ENCODE data around the gene RYR2.

The RYR2 gene

GRCh38 chr1:237740846-237741245 lies 698.9 kb downstream of the RYR2 start:
- Histone ChIP-seq H3K36me3 (replicated peaks; ENCODE audit: low read depth, low read length) (no peaks in the 10 kb centered on the region), H3K27ac (ENCODE audit: low read length) (no peak overlapping the region), H3K4me1 (ENCODE audit: low read length) (peaks cover 15% of the 10 kb centered on the region), H2AFZ (ENCODE audit: low read depth, low read length) (no peak overlapping the region), H3K27me3 (ENCODE audit: low read depth, low read length) (no peaks in the 10 kb centered on the region), H3K9me3 (ENCODE audit: insufficient read depth, low read length) (no peaks in the 10 kb centered on the region), H3K4me2 (ENCODE audit: low read length) (no peak overlapping the region), H3K79me2 (ENCODE audit: low read length) (no peaks in the 10 kb centered on the region), H3K4me3 (ENCODE audit: low read length) (no peak overlapping the region), H3K9ac (ENCODE audit: low read length) (no peak overlapping the region), H4K20me1 (ENCODE audit: insufficient read depth, low read length) (no peaks in the 10 kb centered on the region)
- no peak for TF ChIP-seq EZH2phosphoT487 (IDR thresholded peaks at IDR 0.05; ENCODE audit: low read depth)
- TF ChIP-seq CTCF (IDR thresholded peaks at IDR 0.05; ENCODE audit: low read depth, low read length) = no peak

- no peak overlapping the region for H3K4me2 ChIP-seq (ENCODE audit: low read length)
- H3K9me3 ChIP-seq (ENCODE audit: insufficient read depth, low read length) = no peaks in the 10 kb centered on the region
- no peaks in the 10 kb centered on the region for H3K79me2 ChIP-seq (ENCODE audit: low read length)
- H2AFZ ChIP-seq (ENCODE audit: low read depth, low read length) = no peak overlapping the region
- TF ChIP-seq EZH2phosphoT487 (IDR thresholded peaks at IDR 0.05; ENCODE audit: low read depth) = no peak
- no peaks in the 10 kb centered on the region for H3K36me3 ChIP-seq (replicated peaks; ENCODE audit: low read depth, low read length)
- no peaks in the 10 kb centered on the region for H3K27me3 ChIP-seq (ENCODE audit: low read depth, low read length)
- no peaks in the 10 kb centered on the region for H3K4me1 ChIP-seq (ENCODE audit: low read length)
- H3K27ac ChIP-seq (ENCODE audit: low read length) = no peak overlapping the region
- H4K20me1 ChIP-seq (ENCODE audit: insufficient read depth, low read length) = no peaks in the 10 kb centered on the region
- no peak overlapping the region for H3K4me3 ChIP-seq (ENCODE audit: low read length)
- H3K9ac ChIP-seq (ENCODE audit: low read length) = no peak overlapping the region
Observed at GRCh38 chr1:237745545-237745944, 703.6 kb downstream of the RYR2 start.

GRCh38 chr1:237748171-237748960 lies 706.4 kb downstream of the RYR2 start:
- Histone ChIP-seq H3K4me3 (ENCODE audit: low read length) (no peak overlapping the region), H3K36me3 (replicated peaks; ENCODE audit: low read depth, low read length) (no peaks in the 10 kb centered on the region), H2AFZ (ENCODE audit: low read depth, low read length) (no peak overlapping the region), H3K27ac (ENCODE audit: low read length) (no peak overlapping the region), H4K20me1 (ENCODE audit: insufficient read depth, low read length) (no peaks in the 10 kb centered on the region), H3K27me3 (ENCODE audit: low read depth, low read length) (no peaks in the 10 kb centered on the region), H3K79me2 (ENCODE audit: low read length) (no peaks in the 10 kb centered on the region), H3K9ac (ENCODE audit: low read length) (no peak overlapping the region), H3K4me2 (ENCODE audit: low read length) (no peak overlapping the region), H3K4me1 (ENCODE audit: low read length) (no peaks in the 10 kb centered on the region), H3K9me3 (ENCODE audit: insufficient read depth, low read length) (no peaks in the 10 kb centered on the region)
- TF ChIP-seq CTCF (IDR thresholded peaks at IDR 0.05; ENCODE audit: low read depth, low read length) (no peak), EZH2phosphoT487 (IDR thresholded peaks at IDR 0.05; ENCODE audit: low read depth) (no peak)

GRCh38 chr1:237749122-237749521 lies 707.1 kb downstream of the RYR2 start:
- H3K9me3 ChIP-seq (ENCODE audit: insufficient read depth, low read length) = no peaks in the 10 kb centered on the region
- no peaks in the 10 kb centered on the region for H3K36me3 ChIP-seq (replicated peaks; ENCODE audit: low read depth, low read length)
- H3K79me2 ChIP-seq (ENCODE audit: low read length) = no peaks in the 10 kb centered on the region
- no peak overlapping the region for H3K4me3 ChIP-seq (ENCODE audit: low read length)
- H3K27me3 ChIP-seq (ENCODE audit: low read depth, low read length) = no peaks in the 10 kb centered on the region
- H3K27ac ChIP-seq (ENCODE audit: low read length) = no peak overlapping the region
- H4K20me1 ChIP-seq (ENCODE audit: insufficient read depth, low read length) = no peaks in the 10 kb centered on the region
- TF ChIP-seq CTCF (IDR thresholded peaks at IDR 0.05; ENCODE audit: low read depth, low read length) (no peak), EZH2phosphoT487 (IDR thresholded peaks at IDR 0.05; ENCODE audit: low read depth) (no peak)
- no peak overlapping the region for H3K4me2 ChIP-seq (ENCODE audit: low read length)
- no peak overlapping the region for H2AFZ ChIP-seq (ENCODE audit: low read depth, low read length)
- no peaks in the 10 kb centered on the region for H3K4me1 ChIP-seq (ENCODE audit: low read length)
- no peak overlapping the region for H3K9ac ChIP-seq (ENCODE audit: low read length)

Measured in OCI-LY3 (cell line).